ENCODE measurements around the gene GSK3B.
"Not testable (repeated sequence)": the region's sequence is repeated elsewhere in the genome, so short reads cannot be mapped to it uniquely, and the experiment has no call there.

GSK3B gene

DNA sequence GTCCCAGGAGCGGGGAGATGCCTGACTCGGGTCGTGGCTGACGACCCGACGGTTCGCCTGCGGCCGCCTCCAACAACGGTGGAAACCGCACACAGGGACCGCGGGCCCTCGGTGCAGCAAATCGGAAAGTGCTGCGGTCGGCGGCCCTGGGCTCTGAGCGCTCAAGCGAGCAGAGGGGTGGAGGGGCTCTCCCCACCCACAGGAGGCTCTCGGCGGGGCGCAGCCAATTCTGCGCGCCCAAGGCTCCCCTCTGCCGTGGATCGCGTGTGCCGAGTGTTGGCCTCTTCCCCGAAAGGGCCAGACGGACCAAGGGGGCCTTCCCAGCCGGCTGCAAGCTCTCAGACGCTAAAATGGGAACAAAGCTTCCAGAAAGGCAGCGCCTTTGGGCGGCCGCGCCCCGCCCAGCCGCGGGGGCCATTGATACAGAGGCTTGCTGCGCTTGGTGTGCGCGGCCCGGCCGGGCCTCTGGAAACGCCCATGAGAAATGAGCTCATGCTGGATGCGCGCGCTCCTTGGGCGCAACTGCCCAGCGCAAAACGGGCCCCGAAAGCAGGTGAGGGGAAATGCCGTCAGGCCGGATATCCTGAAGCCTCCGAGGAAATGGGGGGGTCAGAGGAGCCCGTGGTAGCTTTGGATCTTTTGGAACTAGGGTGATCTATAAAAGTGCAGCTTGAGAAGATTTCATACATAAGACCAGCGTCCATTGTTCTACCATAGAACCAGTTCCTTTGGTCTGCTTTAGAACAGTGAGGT lies 1.2 kb upstream of the GSK3B start:
- peak; percentile 52 for DNase-seq

- DNase-seq = peak; percentile 98
Measured at GRCh38 chr3:120094776-120095225, 554 bp upstream of the GSK3B start.

DNA sequence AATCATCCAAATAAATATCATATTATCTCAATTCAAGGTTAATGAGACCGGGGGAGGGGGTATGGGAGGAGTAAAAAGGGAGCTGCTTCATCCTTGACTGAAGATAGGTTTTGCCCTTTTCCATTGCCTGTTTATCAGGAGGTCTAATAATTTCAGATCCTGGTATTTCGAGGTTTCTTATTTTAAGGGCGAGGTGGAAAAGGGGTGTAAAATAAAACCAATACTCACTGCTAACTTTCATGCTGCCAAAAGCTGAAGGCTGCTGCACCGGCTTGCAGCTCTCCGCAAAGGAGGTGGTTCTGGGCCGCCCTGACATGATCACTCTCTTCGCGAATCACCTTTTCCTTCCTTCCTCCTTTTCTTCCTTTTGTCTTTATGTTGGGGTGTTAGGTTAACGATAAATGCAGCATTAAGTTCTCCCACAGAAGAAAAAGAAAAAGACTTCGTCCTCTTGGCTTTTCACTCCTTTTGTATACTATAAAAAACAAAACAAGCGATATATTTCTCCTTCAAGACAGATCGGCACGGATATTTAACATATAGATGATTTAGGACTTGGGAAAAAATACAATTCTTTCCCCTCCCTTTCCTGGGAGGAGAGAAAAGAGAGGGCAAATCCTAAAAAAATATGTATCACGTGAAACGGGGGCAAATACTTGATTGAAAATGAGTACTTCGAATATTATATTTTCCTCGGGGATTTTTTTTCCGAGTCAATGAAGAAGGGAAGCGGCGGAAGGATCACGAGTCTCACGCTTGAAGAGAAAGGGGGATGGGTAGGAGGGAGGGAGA lies 932 bp downstream of the GSK3B start:
- DNase-seq = no peak

- no peak for DNase-seq
Measured at GRCh38 chr3:120092474-120092873, 1.8 kb downstream of the GSK3B start.

GRCh38 chr3:120090422-120090821 lies 3.8 kb downstream of the GSK3B start:
- DNase-seq = no peak

- DNase-seq = no peak
Measured at GRCh38 chr3:120089089-120089488, 5.2 kb downstream of the GSK3B start.

GRCh38 chr3:120088622-120089021 lies 5.6 kb downstream of the GSK3B start:
- DNase-seq = no peak

- DNase-seq = no peak
Measured at GRCh38 chr3:120081719-120082118, 12.5 kb downstream of the GSK3B start.

DNA sequence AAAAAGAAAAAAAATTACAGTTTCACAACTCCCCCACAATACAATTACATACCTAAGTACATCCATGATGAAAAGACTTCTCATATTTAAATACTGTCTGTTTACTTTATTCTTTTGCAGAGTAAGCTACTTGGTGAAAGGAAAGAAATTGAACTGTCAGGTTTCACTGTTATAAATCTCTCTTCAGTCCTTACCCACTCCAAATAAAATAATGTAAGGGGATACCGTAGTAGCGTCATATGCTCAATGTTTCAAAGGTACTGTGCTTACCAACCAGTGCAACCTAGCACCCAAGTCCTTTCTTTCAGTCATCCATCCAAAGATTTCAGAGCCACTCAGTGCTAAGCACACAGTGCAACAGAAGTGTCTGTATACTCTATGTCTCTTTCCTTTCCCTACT lies 13.4 kb downstream of the GSK3B start:
- DNase-seq = no peak

GRCh38 chr3:120077731-120078130 lies 16.5 kb downstream of the GSK3B start:
- no peak for DNase-seq

GRCh38 chr3:120072867-120073525 lies 21.3 kb downstream of the GSK3B start:
- DNase-seq = no peak

GRCh38 chr3:120071259-120071658 lies 23.0 kb downstream of the GSK3B start:
- DNase-seq = no peak

DNA sequence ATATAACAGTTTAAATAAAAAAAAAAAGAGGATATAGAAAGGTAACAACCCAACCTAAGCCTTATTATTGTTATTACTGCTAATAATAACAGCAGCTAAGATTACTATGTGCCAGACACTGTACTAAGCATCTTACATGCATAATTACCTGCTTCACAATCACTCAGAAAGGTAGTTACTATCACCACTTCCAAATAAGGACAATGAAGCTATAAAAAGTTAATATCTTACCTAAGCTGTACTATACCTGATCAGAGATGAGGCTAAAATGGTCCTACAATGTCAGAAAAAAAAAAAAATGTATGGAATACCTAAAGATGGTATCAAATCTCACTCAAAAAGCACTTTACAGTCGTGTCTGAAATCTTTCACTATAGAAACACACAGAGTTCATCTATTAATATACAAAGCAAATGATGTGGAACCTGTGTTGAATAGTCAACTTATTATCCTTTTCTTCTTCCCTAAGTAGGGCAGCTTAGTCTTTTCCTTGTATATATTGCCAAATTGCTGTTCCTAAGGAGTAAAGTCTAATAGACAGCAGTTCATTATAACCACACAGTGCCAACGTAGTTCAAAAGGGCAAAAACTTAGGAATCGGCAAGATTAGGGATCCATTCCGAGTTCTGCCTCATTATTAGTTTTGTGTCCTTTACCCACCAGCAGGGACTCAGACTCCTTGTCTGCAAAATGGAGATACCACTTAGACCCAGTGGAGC lies 23.8 kb downstream of the GSK3B start:
- DNase-seq = no peak

DNA sequence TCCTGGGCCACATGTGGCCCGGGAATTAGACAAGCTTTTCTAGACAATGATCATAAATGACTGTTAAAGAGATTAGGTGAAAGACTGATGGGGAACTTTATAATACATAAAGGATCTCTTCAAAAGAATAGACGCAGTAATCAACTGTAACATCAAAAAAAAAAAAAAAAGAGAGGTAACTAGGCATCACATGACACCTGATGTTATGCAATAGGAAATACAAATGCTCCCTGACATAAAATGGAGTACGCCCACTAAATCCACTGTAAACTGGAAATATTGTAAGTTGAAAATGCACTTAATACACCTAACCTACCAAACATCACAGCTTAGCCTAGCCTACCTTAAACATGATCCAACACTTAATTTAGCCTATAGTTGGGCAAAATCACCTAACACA lies 27.2 kb downstream of the GSK3B start:
- DNase-seq = no peak

GRCh38 chr3:120066634-120067033 lies 27.6 kb downstream of the GSK3B start:
- DNase-seq = no peak

DNA sequence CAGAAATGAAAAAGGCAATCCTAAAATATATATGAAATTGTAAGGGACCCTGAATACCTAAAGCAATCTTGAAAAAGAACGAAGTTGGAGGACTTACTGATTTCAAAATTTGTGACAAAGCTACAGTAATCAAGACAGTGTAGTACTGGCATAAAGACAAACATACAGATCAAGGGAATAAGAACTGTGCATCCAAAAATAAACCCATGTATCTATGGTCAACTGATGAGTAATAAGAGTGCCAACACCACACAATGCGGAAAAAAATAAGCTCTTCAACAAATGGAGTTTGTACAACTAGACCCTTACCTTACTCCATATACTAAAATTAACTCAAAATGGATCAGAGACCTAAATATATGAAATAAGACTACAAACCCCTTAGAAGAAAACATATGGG lies 29.6 kb downstream of the GSK3B start:
- DNase-seq = no peak

DNA sequence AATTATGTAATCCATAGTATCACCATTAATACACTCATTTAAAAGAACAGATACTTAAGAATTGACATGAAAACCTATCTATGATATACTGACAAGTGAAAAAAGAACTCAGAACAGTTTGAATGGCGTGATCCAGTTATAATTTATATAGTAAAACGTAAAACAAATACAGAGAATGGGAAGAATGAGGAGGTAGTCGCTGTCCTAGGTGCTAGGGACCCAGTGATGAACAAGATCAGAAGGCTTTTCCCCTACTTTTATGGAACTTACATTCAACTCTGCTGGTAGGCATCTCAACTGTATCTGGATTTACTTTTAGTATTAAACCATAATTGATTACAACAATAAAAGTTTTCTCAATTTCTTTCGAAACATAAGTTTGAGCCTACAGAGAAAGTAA lies 31.8 kb downstream of the GSK3B start:
- DNase-seq = no peak

GRCh38 chr3:120059081-120059864 lies 35.0 kb downstream of the GSK3B start:
- no peak for DNase-seq

DNA sequence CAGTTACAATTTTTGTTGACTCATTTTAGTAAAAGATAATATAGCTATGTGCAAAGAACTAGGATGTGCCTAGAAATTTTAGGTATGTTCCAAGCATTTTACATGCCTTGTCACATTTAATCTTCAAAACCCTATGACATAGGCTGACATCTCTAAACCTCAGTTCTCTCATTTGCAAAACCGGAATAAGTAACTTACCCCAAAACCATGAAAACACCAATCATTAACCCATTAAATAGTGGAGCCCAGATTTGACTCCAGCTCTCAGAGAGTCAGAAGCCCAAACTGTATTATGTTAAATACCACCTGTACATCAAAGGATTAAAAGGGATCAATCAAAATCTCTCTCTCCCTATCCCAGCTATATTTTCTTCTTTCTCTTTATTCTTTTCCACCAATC lies 36.6 kb downstream of the GSK3B start:
- no peak for DNase-seq

DNA sequence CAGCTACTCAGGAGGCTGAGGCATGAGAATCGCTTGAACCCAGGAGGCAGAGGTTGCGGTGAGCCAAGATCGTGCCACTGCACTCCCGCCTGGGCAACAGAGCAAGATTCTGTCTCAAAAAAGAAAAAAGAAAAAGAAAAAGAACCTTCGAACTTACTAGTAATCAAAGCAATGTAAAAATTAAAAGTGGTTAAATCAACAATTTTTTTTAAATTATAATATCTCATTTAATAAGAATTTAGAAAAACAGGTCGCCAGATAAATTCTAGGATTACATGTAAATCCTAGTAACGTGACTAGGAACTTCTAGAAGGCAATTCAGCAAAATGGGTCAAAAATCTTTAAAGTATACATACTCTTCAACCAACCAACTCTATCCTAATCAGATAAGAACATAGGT lies 37.2 kb downstream of the GSK3B start:
- DNase-seq = no peak

DNA sequence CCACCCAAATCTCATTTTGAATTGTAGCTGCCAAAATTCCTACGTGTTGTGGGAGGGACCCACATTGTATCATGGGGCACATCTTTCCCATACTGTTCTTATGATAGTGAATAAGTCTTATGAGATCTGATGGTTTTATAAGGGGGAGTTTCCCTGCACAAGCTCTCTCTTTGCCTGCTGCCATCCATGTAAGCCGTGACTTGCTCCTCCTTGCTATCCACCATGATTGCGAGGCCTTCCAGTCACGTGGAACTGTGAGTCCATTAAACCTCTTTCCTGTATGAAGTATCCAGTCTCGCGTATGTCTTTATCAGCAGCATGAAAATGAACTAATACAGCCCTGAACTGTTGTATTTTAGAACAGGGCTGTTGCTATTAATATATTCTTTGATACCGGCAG lies 40.6 kb downstream of the GSK3B start:
- DNase-seq = not testable (repeated sequence)

- DNase-seq = no peak
Measured at GRCh38 chr3:120052677-120053076, 41.6 kb downstream of the GSK3B start.

Measured in GOT3 (cell line).